ENCODE measurements around the gene RRP15.
A peak's percentile ranks its signal among the peaks of the same experiment; 100 is the strongest.

The RRP15 gene

GRCh38 chr1:218383051-218383450, 98.0 kb downstream of the RRP15 start:
- no peak for ATAC-seq (ENCODE audit: low read depth)
- Histone ChIP-seq H3K27me3 (ENCODE audit: insufficient read depth, poor library complexity, severe bottlenecking) (no peaks in the 10 kb centered on the region), H3K36me3 (ENCODE audit: low read depth) (no peaks in the 10 kb centered on the region), H3K9me3 (ENCODE audit: severe bottlenecking) (no peaks in the 10 kb centered on the region), H3K27ac (ENCODE audit: poor library complexity, severe bottlenecking) (peak overlapping the region; percentile 85), H3K4me3 (ENCODE audit: severe bottlenecking) (no peak overlapping the region), H3K4me1 (ENCODE audit: insufficient read depth, poor library complexity, severe bottlenecking) (peaks cover 25% of the 10 kb centered on the region)
- TF ChIP-seq CTCF (IDR thresholded peaks at IDR 0.05; ENCODE audit: poor library complexity, severe bottlenecking): no peak
- no peak for DNase-seq (ENCODE audit: low spot score)

GRCh38 chr1:218383681-218384080, 98.6 kb downstream of the RRP15 start:
- ATAC-seq (ENCODE audit: low read depth): peak; percentile 44; the same call in 2 of the 3 replicates
- no peak for TF ChIP-seq CTCF (IDR thresholded peaks at IDR 0.05; ENCODE audit: poor library complexity, severe bottlenecking)
- Histone ChIP-seq H3K36me3 (ENCODE audit: low read depth) (no peaks in the 10 kb centered on the region), H3K9me3 (ENCODE audit: severe bottlenecking) (no peaks in the 10 kb centered on the region), H3K27ac (ENCODE audit: poor library complexity, severe bottlenecking) (peak overlapping the region; percentile 85), H3K27me3 (ENCODE audit: insufficient read depth, poor library complexity, severe bottlenecking) (no peaks in the 10 kb centered on the region), H3K4me1 (ENCODE audit: insufficient read depth, poor library complexity, severe bottlenecking) (peaks cover 25% of the 10 kb centered on the region), H3K4me3 (ENCODE audit: severe bottlenecking) (no peak overlapping the region)
- DNase-seq (ENCODE audit: low spot score): no peak

- DNase-seq (ENCODE audit: low spot score): no peak
- no peak for ATAC-seq (ENCODE audit: low read depth)
- peak overlapping the region; percentile 85 for H3K27ac ChIP-seq (ENCODE audit: poor library complexity, severe bottlenecking)
Measured at GRCh38 chr1:218384581-218384993, 99.5 kb downstream of the RRP15 start.

More at GRCh38 chr1:218384581-218384993, 99.5 kb downstream of the RRP15 start:
- no peaks in the 10 kb centered on the region for H3K36me3 ChIP-seq (ENCODE audit: low read depth)
- no peak for TF ChIP-seq CTCF (IDR thresholded peaks at IDR 0.05; ENCODE audit: poor library complexity, severe bottlenecking)
- H3K4me3 ChIP-seq (ENCODE audit: severe bottlenecking): no peak overlapping the region
- H3K4me1 ChIP-seq (ENCODE audit: insufficient read depth, poor library complexity, severe bottlenecking): peaks cover 25% of the 10 kb centered on the region
- H3K9me3 ChIP-seq (ENCODE audit: severe bottlenecking): no peaks in the 10 kb centered on the region
- H3K27me3 ChIP-seq (ENCODE audit: insufficient read depth, poor library complexity, severe bottlenecking): no peaks in the 10 kb centered on the region
